HUES6 (cell line): ENCODE results near the gene BCORL1.

ENCODE experiments used
- H3K27ac ChIP-seq: 2 replicates; pipeline ENCODE4 v1.7.0; 2013; ENCODE audit warnings: low read depth, mild to moderate bottlenecking, low read length, inconsistent platforms
- H3K27me3 ChIP-seq: 2 replicates; pipeline ENCODE4 v1.6.1; 2013; ENCODE audit warnings: low read length; ENCODE audit not compliant: control insufficient read depth, insufficient read depth
- H3K36me3 ChIP-seq: 2 replicates; pipeline ENCODE4 v1.6.1; 2013; ENCODE audit warnings: low read length; ENCODE audit not compliant: control insufficient read depth, insufficient read depth
- H3K4me1 ChIP-seq: 2 replicates; pipeline ENCODE4 v1.6.1; 2013; ENCODE audit warnings: low read length; ENCODE audit not compliant: control insufficient read depth, insufficient read depth
- H3K4me3 ChIP-seq: 2 replicates; pipeline ENCODE4 v1.5.1; 2013; ENCODE audit warnings: low read depth, low read length
- H3K9ac ChIP-seq: one replicate; pipeline ENCODE4 v1.6.1; 2013; ENCODE audit warnings: mild to moderate bottlenecking, low read length
- H3K9me3 ChIP-seq: 2 replicates; pipeline ENCODE4 v1.6.1; 2013; ENCODE audit warnings: low read depth, low read length; ENCODE audit not compliant: control insufficient read depth, insufficient read depth

BCORL1 gene

GRCh38 chrX:130081421-130082045 lies 99.1 kb downstream of the BCORL1 start:
- H3K4me3 ChIP-seq: no peak overlapping the region
- no peak overlapping the region for H3K9ac ChIP-seq

GRCh38 chrX:130082244-130083106 lies 100.0 kb downstream of the BCORL1 start:
- Histone ChIP-seq H3K36me3 (no peaks in the 10 kb centered on the region), H3K27ac (no peak overlapping the region), H3K9me3 (no peaks in the 10 kb centered on the region), H3K4me3 (no peak overlapping the region), H3K4me1 (peaks cover 59% of the 10 kb centered on the region), H3K9ac (no peak overlapping the region), H3K27me3 (peaks cover 7% of the 10 kb centered on the region; the same call in 1 of the 2 replicates)

More at GRCh38 chrX:130081421-130082045, 99.1 kb downstream of the BCORL1 start:
- peaks cover 52% of the 10 kb centered on the region for H3K4me1 ChIP-seq
- no peak overlapping the region for H3K27ac ChIP-seq
- H3K9me3 ChIP-seq: no peaks in the 10 kb centered on the region
- H3K27me3 ChIP-seq: peaks cover 7% of the 10 kb centered on the region; the same call in 1 of the 2 replicates
- H3K36me3 ChIP-seq: no peaks in the 10 kb centered on the region

- Histone ChIP-seq H3K4me3 (no peak overlapping the region), H3K9ac (no peak overlapping the region), H3K36me3 (no peaks in the 10 kb centered on the region), H3K27ac (no peak overlapping the region), H3K27me3 (peaks cover 7% of the 10 kb centered on the region; the same call in 1 of the 2 replicates), H3K4me1 (peaks cover 59% of the 10 kb centered on the region), H3K9me3 (no peaks in the 10 kb centered on the region)
These were observed 100.7 kb downstream of the BCORL1 start for GRCh38 chrX:130083107-130083490.

GRCh38 chrX:130083656-130084382 lies 101.4 kb downstream of the BCORL1 start:
- H3K9ac ChIP-seq: no peak overlapping the region
- H3K4me1 ChIP-seq: peaks cover 59% of the 10 kb centered on the region
- H3K27me3 ChIP-seq: peaks cover 7% of the 10 kb centered on the region; the same call in 1 of the 2 replicates
- H3K27ac ChIP-seq: no peak overlapping the region
- H3K9me3 ChIP-seq: no peaks in the 10 kb centered on the region
- H3K36me3 ChIP-seq: no peaks in the 10 kb centered on the region
- H3K4me3 ChIP-seq: no peak overlapping the region

- H3K27ac ChIP-seq: no peak overlapping the region
- no peak overlapping the region for H3K9ac ChIP-seq
- H3K9me3 ChIP-seq: no peaks in the 10 kb centered on the region
- peaks cover 7% of the 10 kb centered on the region; the same call in 1 of the 2 replicates for H3K27me3 ChIP-seq
- H3K4me3 ChIP-seq: no peak overlapping the region
- peaks cover 59% of the 10 kb centered on the region for H3K4me1 ChIP-seq
- H3K36me3 ChIP-seq: no peaks in the 10 kb centered on the region
These were observed 102.3 kb downstream of the BCORL1 start for GRCh38 chrX:130084631-130085237.

GRCh38 chrX:130085551-130086446 lies 103.4 kb downstream of the BCORL1 start:
- no peak overlapping the region for H3K9ac ChIP-seq
- H3K4me3 ChIP-seq: no peak overlapping the region
- H3K27me3 ChIP-seq: peaks cover 5% of the 10 kb centered on the region; the same call in 1 of the 2 replicates
- H3K9me3 ChIP-seq: no peaks in the 10 kb centered on the region
- H3K27ac ChIP-seq: no peak overlapping the region
- H3K36me3 ChIP-seq: no peaks in the 10 kb centered on the region
- H3K4me1 ChIP-seq: peaks cover 59% of the 10 kb centered on the region

GRCh38 chrX:130086447-130087206 lies 104.2 kb downstream of the BCORL1 start:
- Histone ChIP-seq H3K9ac (no peak overlapping the region), H3K4me1 (peaks cover 56% of the 10 kb centered on the region), H3K27me3 (peaks cover 3% of the 10 kb centered on the region; the same call in 1 of the 2 replicates), H3K27ac (no peak overlapping the region), H3K9me3 (no peaks in the 10 kb centered on the region), H3K4me3 (no peak overlapping the region), H3K36me3 (no peaks in the 10 kb centered on the region)

- peaks cover 3% of the 10 kb centered on the region; the same call in 1 of the 2 replicates for H3K27me3 ChIP-seq
- H3K4me1 ChIP-seq: peaks cover 39% of the 10 kb centered on the region
- no peaks in the 10 kb centered on the region for H3K36me3 ChIP-seq
- no peak overlapping the region for H3K4me3 ChIP-seq
- no peak overlapping the region for H3K27ac ChIP-seq
- H3K9me3 ChIP-seq: no peaks in the 10 kb centered on the region
- no peak overlapping the region for H3K9ac ChIP-seq
These were observed 107.9 kb downstream of the BCORL1 start for GRCh38 chrX:130090364-130090763.

GRCh38 chrX:130091980-130092522 lies 109.6 kb downstream of the BCORL1 start:
- Histone ChIP-seq H3K27ac (no peak overlapping the region), H3K9ac (no peak overlapping the region), H3K4me1 (peaks cover 22% of the 10 kb centered on the region), H3K27me3 (no peaks in the 10 kb centered on the region), H3K36me3 (no peaks in the 10 kb centered on the region), H3K4me3 (no peak overlapping the region), H3K9me3 (no peaks in the 10 kb centered on the region)
